HG03565 (cell line): ENCODE results near the gene GALNT16.
"Not testable (repeated sequence)": the region's sequence is repeated elsewhere in the genome, so short reads cannot be mapped to it uniquely, and the experiment has no call there.

Experiments used
- ATAC-seq: cut with Tn5 transposase; IDR thresholded peaks from one replicate; pipeline ENCODE4 v1.9.1; 2021; ENCODE audit warnings: mild to moderate bottlenecking, moderate library complexity; ENCODE audit not compliant: unreplicated experiment

GALNT16 gene

GRCh38 chr14:69284170-69284569, 24.2 kb downstream of the GALNT16 start:
- ATAC-seq = no peak

GRCh38 chr14:69285661-69286255, 25.8 kb downstream of the GALNT16 start:
- ATAC-seq = no peak

DNA sequence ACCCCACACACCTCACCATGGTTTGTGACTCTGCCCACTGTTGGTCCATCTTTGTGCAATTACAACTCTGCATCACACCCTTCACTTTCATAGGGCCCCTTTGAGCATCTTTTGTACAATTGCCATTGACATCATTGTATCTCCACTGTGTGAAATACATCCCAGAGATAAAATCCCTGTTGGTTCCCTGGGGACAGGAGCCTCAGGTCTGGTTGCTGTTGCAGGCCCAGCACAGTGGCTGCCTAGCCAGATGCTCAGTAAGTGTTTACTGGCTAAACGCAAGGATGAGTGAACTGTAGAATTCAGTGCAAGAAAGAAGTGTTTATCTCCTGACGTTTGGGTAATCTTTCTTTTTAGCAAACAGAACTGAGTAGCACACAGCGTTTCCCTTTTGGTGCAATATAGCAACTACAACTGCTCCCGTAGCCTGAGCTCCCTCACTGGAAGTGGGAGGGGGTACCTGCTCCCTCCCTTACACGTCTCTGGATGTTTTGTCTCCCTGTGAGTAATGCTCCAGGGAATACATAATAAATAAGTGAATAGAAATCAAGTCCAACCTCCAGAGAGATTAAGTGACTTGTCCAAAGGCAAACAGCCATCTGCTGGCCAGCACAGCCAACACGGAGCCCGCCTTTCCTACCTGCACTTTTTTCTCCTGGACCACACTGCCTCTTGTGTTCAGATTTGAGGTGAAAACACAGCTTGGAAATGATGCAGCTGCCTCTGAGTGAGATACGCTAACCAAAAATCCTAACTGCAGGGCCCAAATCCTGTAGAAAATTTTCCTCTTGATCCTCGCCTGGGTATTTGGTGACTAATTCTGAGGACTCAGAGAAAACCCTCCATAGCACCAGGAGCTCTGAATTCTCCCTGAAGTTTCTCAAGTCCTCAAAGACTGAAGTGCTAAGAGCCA, 27.4 kb downstream of the GALNT16 start:
- ATAC-seq = no peak

- ATAC-seq = no peak
Measured at GRCh38 chr14:69288011-69288771, 28.2 kb downstream of the GALNT16 start.

- no peak for ATAC-seq
Measured at GRCh38 chr14:69288956-69289705, 29.2 kb downstream of the GALNT16 start.

DNA sequence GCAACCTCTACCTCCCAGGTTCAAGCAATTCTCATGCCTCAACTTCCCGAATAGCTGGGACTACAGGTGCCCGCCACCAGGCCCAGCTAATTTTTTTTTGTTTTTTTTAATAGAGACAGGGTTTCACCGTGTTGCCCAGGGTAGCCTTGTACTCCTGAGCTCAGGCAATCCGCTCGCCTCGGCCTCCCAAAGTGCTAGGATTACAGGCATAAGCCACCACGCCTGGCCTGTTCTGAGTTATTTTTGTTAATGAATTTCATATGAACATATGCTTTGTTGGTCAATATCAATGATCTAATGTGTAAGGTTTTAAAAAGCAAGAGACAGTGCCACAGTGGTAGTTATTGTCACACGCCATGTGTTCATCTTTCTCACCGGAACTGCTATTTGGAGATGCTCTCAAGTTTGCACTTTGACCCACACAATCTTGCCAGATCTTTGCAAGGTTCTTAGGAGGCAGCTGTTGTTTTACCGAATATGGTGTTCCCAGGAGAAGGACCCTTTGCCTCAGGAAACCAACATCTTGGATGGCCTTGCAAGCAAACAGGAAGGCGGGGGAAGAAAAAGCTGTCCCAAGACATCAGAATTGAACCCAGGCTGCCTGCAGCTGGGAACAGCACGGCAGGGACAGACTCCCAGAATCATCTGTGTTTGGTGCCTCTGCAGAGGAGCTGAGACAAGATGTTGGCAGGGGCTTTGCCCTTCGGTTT, 30.0 kb downstream of the GALNT16 start:
- ATAC-seq = no peak

GRCh38 chr14:69290881-69291280, 30.9 kb downstream of the GALNT16 start:
- not testable (repeated sequence) for ATAC-seq

DNA sequence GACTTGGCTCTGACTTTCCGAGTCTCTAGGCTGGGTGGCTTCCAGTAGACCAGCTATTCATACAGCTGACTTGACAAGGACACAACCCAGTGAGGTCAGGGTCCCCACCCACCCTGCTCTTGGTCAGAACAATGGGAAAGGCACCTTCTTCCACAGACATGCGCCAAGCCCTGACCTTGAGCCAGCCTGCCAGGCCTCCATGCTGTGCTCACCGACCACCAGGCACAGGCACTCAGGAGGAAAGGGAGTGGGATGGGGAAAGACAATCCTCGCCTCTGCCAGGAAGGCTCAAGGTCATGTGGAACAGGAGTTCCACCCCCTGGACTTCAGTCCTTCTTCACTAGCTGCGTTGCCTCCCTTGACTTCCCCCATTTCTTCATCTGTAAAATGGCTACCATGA, 31.4 kb downstream of the GALNT16 start:
- ATAC-seq = no peak

DNA sequence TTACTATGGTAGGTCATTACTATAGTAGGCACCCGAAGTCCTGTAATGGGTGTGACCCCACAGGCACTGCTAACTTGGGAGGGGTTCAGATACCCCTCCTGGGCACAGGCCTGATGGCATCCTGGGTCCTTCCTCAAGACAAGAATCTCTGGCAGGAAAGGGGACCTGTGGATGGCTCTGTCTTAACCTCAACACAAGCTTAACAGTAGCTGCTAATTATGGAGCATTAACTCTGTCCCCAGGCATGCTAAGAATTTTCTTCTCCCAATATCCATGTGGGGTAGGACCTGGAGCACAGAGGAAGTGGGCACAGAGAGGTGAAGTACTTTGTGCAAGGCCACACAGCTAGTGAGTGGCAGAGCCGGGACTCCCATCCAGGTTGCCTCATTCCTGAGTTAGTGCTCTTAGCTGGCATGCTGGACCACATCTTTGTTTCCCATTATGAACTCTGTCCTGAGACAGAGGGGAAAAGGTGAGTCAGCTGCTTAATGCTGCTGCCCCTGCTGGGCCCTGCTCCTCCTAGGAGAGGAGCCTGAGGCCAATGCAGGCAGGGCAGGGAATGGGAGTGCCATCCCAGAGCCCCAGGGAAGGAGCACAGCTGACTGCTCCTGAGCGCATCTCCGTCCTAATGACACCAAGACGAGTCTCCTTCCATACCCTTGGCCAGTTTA, 32.1 kb downstream of the GALNT16 start:
- no peak for ATAC-seq

GRCh38 chr14:69298131-69299071, 38.4 kb downstream of the GALNT16 start:
- no peak for ATAC-seq

DNA sequence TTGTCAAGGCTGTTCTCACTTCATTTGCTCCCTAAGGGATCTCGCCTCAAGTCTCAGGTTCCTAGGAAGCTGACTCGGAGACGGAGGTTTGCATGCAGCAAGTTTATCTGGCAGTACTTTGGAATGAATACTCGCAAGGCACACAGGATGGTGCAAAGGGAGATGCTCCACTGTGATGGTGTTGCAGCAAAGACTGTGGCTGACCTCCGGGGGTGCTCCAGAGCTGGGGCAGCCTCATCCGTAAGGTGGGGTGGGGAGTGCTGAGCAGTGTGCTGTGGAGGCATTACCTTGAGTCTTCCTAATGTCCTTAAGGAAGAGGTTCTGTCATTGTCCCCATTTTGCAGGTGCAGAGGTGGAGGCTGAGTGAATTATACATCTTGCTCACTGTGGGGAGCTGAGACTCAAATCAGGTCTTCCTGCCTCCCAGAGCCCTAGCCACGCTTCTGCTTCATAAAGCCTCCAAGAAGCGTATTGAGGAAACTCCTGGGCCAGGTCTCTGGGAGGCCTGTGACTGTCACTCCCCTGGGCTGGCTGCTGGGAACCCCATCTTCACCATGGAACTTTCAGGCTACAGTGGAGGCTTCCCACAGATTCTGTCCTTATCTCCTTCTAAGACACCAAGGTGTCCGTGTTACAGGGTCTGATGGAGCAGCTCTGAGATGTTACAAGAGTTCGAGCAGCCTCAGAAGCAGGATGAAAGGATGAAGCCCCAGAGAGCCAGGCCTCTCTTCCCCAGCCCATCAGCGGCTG, 39.5 kb downstream of the GALNT16 start:
- no peak for ATAC-seq

DNA sequence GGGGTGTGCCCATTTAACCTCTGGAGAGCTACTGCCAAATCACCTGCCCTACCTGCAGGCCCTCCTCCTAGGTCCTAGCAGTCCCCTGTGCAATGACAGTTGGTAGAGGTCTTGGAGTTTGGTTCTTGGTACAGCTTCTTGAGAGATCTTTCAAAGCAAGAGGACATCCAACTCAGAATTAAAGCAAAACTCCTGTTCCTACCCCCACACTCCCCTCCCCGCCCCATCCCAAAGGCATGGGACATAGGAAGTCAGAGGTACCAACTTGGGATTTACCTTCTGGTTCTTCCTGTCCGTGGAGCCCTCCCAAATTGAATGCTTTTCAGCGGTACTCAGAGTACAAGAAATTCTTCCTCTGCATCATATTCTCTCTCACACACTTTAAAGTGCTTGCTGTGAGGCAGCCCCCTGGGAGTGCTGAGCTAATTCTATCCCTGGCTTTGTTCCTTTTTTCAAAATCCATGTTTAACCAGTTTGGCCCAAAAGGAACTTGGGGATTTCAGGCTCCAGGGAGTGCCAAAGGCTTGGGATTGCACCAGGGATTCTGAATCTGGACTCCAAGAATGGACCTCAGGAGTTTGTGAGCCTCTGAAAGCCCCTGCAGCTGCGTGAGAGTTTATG, 40.8 kb downstream of the GALNT16 start:
- no peak for ATAC-seq

DNA sequence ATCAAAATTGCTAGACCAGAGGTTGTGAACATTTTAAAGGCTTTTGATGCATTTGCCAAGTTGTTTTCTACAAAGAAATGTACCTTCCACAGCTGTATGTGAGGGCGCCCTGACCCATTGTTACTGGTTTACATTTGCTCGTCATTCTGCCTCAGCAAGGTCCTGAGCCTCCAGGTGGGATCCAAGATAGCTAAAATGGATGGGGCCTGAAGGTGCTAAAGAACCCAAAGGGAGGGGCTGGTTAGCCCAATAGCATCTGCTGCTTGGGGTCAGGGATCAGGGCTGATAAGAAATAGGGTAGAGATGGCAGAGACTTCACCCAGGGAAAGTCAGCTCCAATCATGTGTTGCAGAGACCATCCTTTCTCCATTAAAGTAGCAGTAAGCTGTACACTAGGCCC, 43.1 kb downstream of the GALNT16 start:
- ATAC-seq = no peak

DNA sequence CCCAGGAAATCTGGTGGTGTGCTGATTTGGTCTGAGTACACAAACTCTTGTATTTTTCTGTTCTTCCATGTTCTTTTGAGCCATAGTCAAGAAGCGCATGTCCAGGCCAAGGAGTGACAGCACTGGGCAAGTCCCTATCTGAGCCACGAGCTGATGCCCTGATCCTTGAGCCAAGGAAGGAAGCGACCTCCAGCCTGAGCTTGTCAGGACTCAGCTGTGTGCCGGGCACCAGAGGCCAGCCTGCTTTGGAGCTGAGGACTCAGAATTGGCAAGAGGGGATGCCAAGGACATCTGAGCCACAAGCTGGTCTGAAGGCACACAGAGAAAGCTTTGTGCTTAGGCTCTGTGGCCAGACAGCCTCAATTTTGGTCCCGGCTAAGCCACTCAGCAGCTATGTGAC, 52.6 kb downstream of the GALNT16 start:
- no peak for ATAC-seq

GRCh38 chr14:69313176-69313575, 53.2 kb downstream of the GALNT16 start:
- ATAC-seq = no peak

DNA sequence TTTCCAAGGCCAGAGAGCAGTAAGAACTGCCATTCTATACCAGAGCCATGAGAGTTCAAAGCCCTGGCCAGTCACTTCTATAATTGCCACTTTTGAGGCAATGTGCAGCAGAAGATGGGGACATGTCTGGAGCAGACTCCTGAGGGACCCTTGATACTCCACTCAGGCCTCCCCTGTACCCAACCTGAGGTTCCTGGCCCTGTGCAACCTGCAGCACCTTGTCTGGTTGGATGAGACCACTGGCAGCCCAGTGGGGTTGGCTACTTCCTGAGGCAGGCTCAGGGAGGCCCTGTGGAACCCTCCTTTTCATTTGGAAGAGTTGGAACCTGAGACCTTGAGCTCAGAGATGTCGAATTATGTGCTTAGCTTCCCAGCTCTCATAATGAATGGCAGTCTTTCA, 54.4 kb downstream of the GALNT16 start:
- no peak for ATAC-seq

DNA sequence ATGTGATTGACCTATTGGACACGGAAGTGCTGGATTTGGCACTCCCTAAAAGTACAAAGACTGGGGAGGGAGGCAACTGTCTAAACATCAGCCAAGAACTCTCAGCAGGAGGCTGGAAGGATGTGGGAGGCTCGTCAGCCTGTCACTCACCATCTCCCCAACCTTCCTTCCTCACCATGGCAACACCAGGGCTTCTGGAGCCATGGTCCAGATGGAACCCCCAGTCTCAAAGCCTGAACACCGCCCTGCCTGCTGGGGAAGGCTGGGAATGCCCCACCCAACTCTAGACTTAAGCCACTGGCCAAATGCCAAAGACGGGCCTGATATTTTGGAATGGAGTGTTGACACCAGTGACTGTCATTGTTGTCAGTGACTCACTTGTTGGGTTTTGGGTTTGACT, 55.3 kb downstream of the GALNT16 start:
- no peak for ATAC-seq
